AG10803 (cell line): ENCODE measurements around the gene FABP2.
"Not testable (repeated sequence)": the region's sequence is repeated elsewhere in the genome, so short reads cannot be mapped to it uniquely, and the experiment has no call there.

Experiments
- DNase-seq: peaks from one replicate; pipeline ENCODE4 v3.0.0; 2010; ENCODE audit warnings: low read depth
- H3K4me3 ChIP-seq: 2 replicates; pipeline ENCODE4 v1.5.1; 2011; ENCODE audit warnings: mild to moderate bottlenecking, low read length, control low read depth
- CTCF ChIP-seq: conservative IDR thresholded peaks from 2 replicates; pipeline ENCODE4 v1.5.1; 2011; ENCODE audit warnings: mild to moderate bottlenecking, low read length, control low read depth, inconsistent platforms

Gene FABP2

DNA sequence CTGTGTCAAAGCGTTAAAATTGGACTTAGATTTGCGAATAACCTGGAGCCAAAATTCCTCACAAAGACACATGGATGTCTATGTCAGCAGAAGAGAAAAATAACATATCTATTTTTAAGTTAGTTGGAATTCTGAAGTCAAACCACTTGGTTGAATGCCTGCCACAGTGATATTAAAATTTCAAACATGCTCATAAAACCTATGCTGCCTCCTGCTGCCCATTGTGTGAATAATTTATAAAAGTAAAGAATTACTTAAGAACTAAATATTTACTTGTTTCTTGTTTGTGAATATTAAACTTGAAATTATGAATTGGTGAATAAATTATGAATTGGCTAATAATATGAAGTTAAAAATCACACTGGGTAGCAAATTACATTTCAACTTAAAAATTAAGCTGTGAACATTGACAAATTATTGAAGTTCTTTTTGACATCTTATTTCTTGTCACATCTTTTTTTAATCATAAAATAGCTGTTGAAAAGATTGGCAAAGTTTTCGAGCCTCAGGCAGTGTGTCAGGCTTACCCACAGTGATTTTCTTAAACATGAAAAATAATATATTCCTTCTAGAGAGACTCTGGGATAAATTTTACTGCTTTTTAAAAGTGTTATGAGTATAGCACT, 35.4 kb downstream of the FABP2 start:
- no peak overlapping the region for H3K4me3 ChIP-seq
- peak; percentile 85 for DNase-seq
- TF ChIP-seq CTCF, result peak; percentile 67

DNA sequence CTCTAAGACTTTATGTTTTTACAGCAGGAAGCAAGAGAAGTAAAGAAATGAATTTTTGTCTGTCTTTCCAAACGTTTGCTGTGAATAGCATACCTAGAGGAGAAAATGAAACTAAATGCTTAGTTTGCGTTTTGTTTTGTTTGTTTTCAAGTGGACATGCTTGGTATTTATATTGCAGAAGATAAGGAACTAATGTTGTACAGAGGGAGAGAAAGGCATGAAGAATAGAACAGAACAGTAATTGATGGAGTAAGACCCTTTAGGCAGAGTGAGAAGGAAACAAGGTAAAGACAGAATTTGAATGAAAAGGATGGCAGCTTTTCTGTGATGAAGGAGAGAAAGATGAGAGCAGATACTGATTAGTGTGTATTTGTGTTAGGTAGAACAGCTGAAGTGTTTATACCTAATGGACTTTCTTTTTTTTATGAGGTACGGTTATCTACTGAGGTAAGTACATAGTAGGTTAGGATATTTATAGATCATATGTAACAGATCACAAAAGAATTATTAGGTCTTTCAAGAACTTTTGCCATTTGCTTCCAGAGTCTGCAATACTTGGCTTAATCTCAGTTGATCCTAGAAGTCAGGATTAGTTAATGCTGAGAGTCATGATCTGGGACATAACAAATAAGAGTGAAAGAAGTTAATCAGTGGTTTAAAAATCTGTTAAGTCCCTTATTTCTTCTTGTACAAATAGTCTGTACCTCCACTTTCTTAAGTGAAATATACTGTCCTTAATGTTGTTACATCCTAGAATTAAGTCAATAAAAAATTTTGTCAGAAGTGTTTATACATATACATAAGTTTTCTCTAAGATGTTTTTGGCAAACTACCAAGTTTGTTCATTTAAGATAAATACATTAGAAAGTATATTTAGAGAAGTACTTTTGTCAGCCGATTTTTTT, 36.8 kb downstream of the FABP2 start:
- peak; percentile 20; the same call in 1 of the 2 replicates for TF ChIP-seq CTCF
- peak; percentile 13 for DNase-seq
- H3K4me3 ChIP-seq, result peak overlapping the region; percentile 42

- no peak overlapping the region for H3K4me3 ChIP-seq
- no peak for TF ChIP-seq CTCF
Measured at GRCh38 chr4:119281393-119281792, 40.5 kb downstream of the FABP2 start.

DNA sequence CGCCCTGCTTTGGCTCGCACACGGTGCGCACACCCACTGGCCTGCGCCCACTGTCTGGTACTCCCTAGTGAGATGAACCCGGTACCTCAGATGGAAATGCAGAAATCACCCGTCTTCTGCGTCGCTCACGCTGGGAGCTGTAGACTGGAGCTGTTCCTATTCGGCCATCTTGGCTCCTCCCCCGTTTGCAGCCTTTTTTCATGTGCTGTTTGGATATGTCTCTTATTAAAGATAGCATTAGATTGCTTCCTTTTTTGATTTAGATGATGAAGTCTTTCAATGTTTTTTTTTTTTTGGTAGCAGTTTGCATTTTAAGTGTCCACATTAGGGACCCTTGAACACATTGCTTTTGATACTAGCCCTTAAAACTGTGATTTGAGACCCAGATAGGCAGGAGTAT, 42.0 kb downstream of the FABP2 start:
- not testable (repeated sequence) for H3K4me3 ChIP-seq, DNase-seq

More at GRCh38 chr4:119281393-119281792, 40.5 kb downstream of the FABP2 start:
- DNase-seq, result no peak

GRCh38 chr4:119279541-119279940, 42.4 kb downstream of the FABP2 start:
- DNase-seq, H3K4me3 ChIP-seq: not testable (repeated sequence)

DNA sequence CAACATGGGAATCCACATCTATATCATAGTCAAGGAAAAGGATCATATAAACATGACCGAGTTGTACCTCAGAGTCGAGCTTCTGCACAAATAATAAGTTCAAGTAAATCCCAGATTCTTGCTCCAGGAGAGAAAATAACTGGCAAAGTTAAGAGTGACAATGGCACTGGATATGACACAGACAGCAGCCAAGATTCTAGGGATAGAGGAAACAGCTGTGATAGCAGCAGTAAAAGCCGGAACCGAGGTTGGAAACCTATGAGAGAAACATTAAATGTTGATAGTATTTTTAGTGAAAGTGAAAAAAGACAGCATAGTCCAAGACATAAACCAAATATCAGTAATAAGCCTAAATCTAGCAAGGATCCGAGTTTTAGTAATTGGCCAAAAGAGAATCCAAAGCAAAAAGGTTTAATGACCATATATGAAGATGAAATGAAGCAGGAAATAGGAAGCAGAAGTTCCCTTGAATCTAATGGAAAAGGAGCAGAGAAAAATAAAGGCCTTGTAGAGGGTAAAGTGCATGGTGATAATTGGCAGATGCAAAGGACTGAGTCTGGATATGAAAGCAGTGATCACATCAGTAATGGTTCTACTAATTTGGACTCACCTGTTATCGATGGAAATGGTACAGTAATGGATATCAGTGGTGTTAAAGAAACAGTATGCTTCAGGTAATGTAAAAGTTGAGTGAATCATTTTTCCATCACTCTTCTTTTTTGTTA, 50.4 kb downstream of the FABP2 start:
- DNase-seq, result no peak
- no peak for TF ChIP-seq CTCF

DNA sequence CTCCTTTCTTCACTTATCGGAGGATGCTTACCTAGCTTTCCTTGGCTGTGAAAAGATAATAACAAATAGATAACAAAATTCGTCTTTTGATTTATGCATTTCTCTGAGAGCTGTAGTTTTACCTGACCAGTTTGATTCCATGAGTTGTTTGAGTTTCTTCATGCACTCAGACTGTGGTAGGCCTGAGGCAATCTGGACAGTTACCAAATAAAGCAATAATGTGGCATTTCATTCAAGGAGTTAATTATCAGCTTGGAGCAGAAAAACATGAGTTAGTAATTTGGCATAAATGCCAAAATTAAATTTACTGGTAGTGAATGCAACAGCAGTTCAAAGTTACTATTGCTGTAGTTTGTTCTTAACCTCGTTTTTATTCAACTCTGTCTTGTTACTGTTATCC, 53.5 kb downstream of the FABP2 start:
- peak; percentile 25 for DNase-seq
- H3K4me3 ChIP-seq, result no peak overlapping the region
- TF ChIP-seq CTCF, result no peak

More for the DNA sequence above, 50.4 kb downstream of the FABP2 start:
- no peak overlapping the region for H3K4me3 ChIP-seq
